CD4-positive, alpha-beta T cell treated with Interleukin-12 subunit alpha and Interleukin-12 subunit beta, for 1 hour (primary cell): ENCODE data around the gene EFCAB8.
"Not testable (repeated sequence)": the region's sequence is repeated elsewhere in the genome, so short reads cannot be mapped to it uniquely, and the experiment has no call there.

Experiments used
- DNase-seq: peaks from one replicate; pipeline ENCODE4 v3.0.0-alpha.2; 2020

Gene EFCAB8

GRCh38 chr20:32974204-32975064, 115.7 kb downstream of the EFCAB8 start:
- not testable (repeated sequence) for DNase-seq

GRCh38 chr20:32975121-32975520, 116.4 kb downstream of the EFCAB8 start:
- not testable (repeated sequence) for DNase-seq

GRCh38 chr20:32975698-32976674, 117.3 kb downstream of the EFCAB8 start:
- no peak for DNase-seq

- DNase-seq, result no peak
These were observed 118.0 kb downstream of the EFCAB8 start for GRCh38 chr20:32976746-32977145.

- no peak for DNase-seq
These were observed 118.7 kb downstream of the EFCAB8 start for GRCh38 chr20:32977281-32978008.

GRCh38 chr20:32978009-32978335, 119.2 kb downstream of the EFCAB8 start:
- DNase-seq, result no peak

- DNase-seq, result no peak
These were observed 120.7 kb downstream of the EFCAB8 start for GRCh38 chr20:32979201-32979998.

GRCh38 chr20:32980131-32980941, 121.6 kb downstream of the EFCAB8 start:
- DNase-seq, result no peak

- DNase-seq, result no peak
These were observed 122.3 kb downstream of the EFCAB8 start for GRCh38 chr20:32980990-32981389.

GRCh38 chr20:32982617-32983458, 124.1 kb downstream of the EFCAB8 start:
- no peak for DNase-seq

GRCh38 chr20:32983459-32984112, 124.9 kb downstream of the EFCAB8 start:
- no peak for DNase-seq

- no peak for DNase-seq
These were observed 125.5 kb downstream of the EFCAB8 start for GRCh38 chr20:32984196-32984595.

- DNase-seq, result no peak
These were observed 126.1 kb downstream of the EFCAB8 start for GRCh38 chr20:32984631-32985354.

GRCh38 chr20:32985596-32985995, 126.9 kb downstream of the EFCAB8 start:
- DNase-seq, result no peak

GRCh38 chr20:32986331-32986966, 127.7 kb downstream of the EFCAB8 start:
- no peak for DNase-seq

- DNase-seq, result no peak
These were observed 128.5 kb downstream of the EFCAB8 start for GRCh38 chr20:32987044-32987825.

- DNase-seq, result no peak
These were observed 129.3 kb downstream of the EFCAB8 start for GRCh38 chr20:32988008-32988407.
